OCI-LY3 (cell line): ENCODE data around the gene RARG.

ENCODE experiments used
- H2AFZ ChIP-seq: fragments of 200-600, 300-600 bp; shearing (Covaris generic); 2 replicates; pipeline ENCODE4 v1.6.0; 2014; ENCODE audit warnings: antibody characterized with exemption, low read depth, low read length
- H3K27ac ChIP-seq: fragments of 200-600, 300-600 bp; sonication (generic); 2 replicates; pipeline ENCODE4 v1.5.1; 2014; ENCODE audit warnings: mild to moderate bottlenecking, low read length, moderate library complexity, mixed read lengths
- H3K27me3 ChIP-seq: fragments of 200-600, 300-600 bp; sonication (generic); 2 replicates; pipeline ENCODE4 v1.6.1; 2014; ENCODE audit warnings: low read depth, low read length, mixed read lengths
- H3K36me3 ChIP-seq: fragments of 200-600, 300-600 bp; sonication (generic); replicated peaks from 2 replicates; pipeline ENCODE3; 2014; ENCODE audit warnings: low read depth, low read length, mixed read lengths
- H3K4me1 ChIP-seq: fragments of 300-600, 200-600 bp; sonication (generic); 2 replicates; pipeline ENCODE4 v1.6.1; 2014; ENCODE audit warnings: low read length, mixed read lengths
- H3K4me2 ChIP-seq: fragments of 200-600, 300-600 bp; sonication (generic); 2 replicates; pipeline ENCODE4 v1.6.1; 2014; ENCODE audit warnings: low read length, mixed read lengths
- H3K4me3 ChIP-seq: fragments of 300-600, 200-600 bp; sonication (generic); 2 replicates; pipeline ENCODE4 v1.5.1; 2014; ENCODE audit warnings: antibody characterized with exemption, mild to moderate bottlenecking, low read length, moderate library complexity
- H3K79me2 ChIP-seq: fragments of 300-600, 200-600 bp; shearing (Covaris generic); 2 replicates; pipeline ENCODE4 v1.6.1; 2014; ENCODE audit warnings: mild to moderate bottlenecking, low read length, mixed read lengths
- H3K9ac ChIP-seq: fragments of 300-600, 200-600 bp; shearing (Covaris generic); 2 replicates; pipeline ENCODE4 v1.6.0; 2014; ENCODE audit warnings: mild to moderate bottlenecking, low read length, moderate library complexity
- H3K9me3 ChIP-seq: fragments of 200-600, 300-600 bp; shearing (Covaris generic); 2 replicates; pipeline ENCODE4 v1.6.1; 2014; ENCODE audit warnings: low read length, mixed read lengths; ENCODE audit not compliant: insufficient read depth
- H4K20me1 ChIP-seq: fragments of 200-600, 300-600 bp; sonication (generic); 2 replicates; pipeline ENCODE4 v1.6.1; 2016; ENCODE audit warnings: low read length, mixed read lengths; ENCODE audit not compliant: insufficient read depth
- CTCF ChIP-seq: fragments of 200-600, 300-600 bp; sonication (generic); IDR thresholded peaks from 2 replicates; pipeline ENCODE4 v1.5.1; 2014; ENCODE audit warnings: antibody characterized with exemption, low read length, low read depth
- EZH2phosphoT487 ChIP-seq: fragments of 200-600 bp; shearing (Covaris generic); IDR thresholded peaks from 2 replicates; pipeline ENCODE4 v1.6.1; 2018; ENCODE audit warnings: antibody characterized with exemption, mixed run types, low read depth

Gene RARG

DNA sequence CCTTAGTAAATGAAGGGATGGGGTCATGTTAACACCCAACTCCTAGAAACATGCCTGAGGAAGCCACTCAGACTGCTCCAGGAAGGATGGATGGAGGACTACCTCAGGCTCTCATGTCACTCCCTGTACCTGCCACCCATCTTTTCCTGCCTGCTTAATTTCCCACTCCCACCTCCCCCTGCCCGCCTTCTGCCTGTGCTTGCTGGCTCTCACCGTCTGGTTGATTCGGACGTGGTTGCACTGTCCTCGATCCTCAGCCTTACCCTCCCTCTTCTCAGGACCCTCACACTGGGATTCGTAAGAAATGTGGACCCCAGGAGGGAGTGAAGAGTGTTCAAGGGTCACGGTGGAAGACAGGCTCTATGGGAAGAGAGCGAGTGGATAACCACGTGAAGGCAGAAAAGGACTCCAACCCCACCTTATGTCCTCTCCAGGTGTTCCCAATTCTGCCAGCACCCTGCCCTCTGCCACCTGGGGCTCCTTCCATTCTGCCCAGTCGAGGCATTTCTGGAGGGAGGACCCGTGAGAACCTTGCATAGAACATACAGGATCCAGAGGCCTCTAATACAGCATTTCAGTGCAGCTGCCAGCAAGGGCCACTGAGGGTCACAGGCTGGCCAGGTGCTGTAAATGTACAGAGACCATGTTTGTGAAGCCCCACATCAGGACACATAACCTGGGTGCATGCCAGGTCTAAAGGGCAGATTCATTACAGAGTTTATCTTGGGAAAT, 37.9 kb downstream of the RARG start:
- H3K9me3 ChIP-seq = no peaks in the 10 kb centered on the region
- no peak overlapping the region for H3K4me2 ChIP-seq
- H3K27ac ChIP-seq = no peak overlapping the region
- no peak overlapping the region for H3K9ac ChIP-seq
- TF ChIP-seq EZH2phosphoT487 (no peak), CTCF (no peak)
- no peaks in the 10 kb centered on the region for H4K20me1 ChIP-seq
- H2AFZ ChIP-seq = no peak overlapping the region
- H3K79me2 ChIP-seq = no peaks in the 10 kb centered on the region
- peaks cover 8% of the 10 kb centered on the region for H3K36me3 ChIP-seq
- no peaks in the 10 kb centered on the region for H3K27me3 ChIP-seq
- peaks cover 11% of the 10 kb centered on the region for H3K4me1 ChIP-seq
- H3K4me3 ChIP-seq = no peak overlapping the region

- no peak overlapping the region for H3K9ac ChIP-seq
- H3K4me3 ChIP-seq = no peak overlapping the region
- no peak overlapping the region for H3K27ac ChIP-seq
- H3K27me3 ChIP-seq = no peaks in the 10 kb centered on the region
- H3K4me2 ChIP-seq = no peak overlapping the region
- TF ChIP-seq EZH2phosphoT487 = no peak
- no peak for TF ChIP-seq CTCF
- H2AFZ ChIP-seq = no peak overlapping the region
- no peaks in the 10 kb centered on the region for H4K20me1 ChIP-seq
- H3K9me3 ChIP-seq = no peaks in the 10 kb centered on the region
- H3K36me3 ChIP-seq = peaks cover 10% of the 10 kb centered on the region
- no peaks in the 10 kb centered on the region for H3K79me2 ChIP-seq
- peaks cover 3% of the 10 kb centered on the region for H3K4me1 ChIP-seq
Observed at GRCh38 chr12:53193040-53193439, 39.0 kb downstream of the RARG start.

GRCh38 chr12:53192531-53193021, 39.4 kb downstream of the RARG start:
- no peaks in the 10 kb centered on the region for H3K27me3 ChIP-seq

More at GRCh38 chr12:53192531-53193021, 39.4 kb downstream of the RARG start:
- no peaks in the 10 kb centered on the region for H3K9me3 ChIP-seq
- H3K27ac ChIP-seq = no peak overlapping the region
- no peak overlapping the region for H3K4me2 ChIP-seq
- H3K4me3 ChIP-seq = no peak overlapping the region
- H3K79me2 ChIP-seq = no peaks in the 10 kb centered on the region
- no peak overlapping the region for H3K9ac ChIP-seq
- H3K4me1 ChIP-seq = no peaks in the 10 kb centered on the region
- no peaks in the 10 kb centered on the region for H4K20me1 ChIP-seq
- TF ChIP-seq CTCF (no peak), EZH2phosphoT487 (no peak)
- H3K36me3 ChIP-seq = peaks cover 14% of the 10 kb centered on the region
- no peak overlapping the region for H2AFZ ChIP-seq
